H54 (cell line): Measurements from ENCODE around the gene TMUB2.
"Not testable (repeated sequence)": the region's sequence is repeated elsewhere in the genome, so short reads cannot be mapped to it uniquely, and the experiment has no call there.

ENCODE experiments used
- DNase-seq: peaks from one replicate; pipeline ENCODE4 v3.0.0; 2011; ENCODE audit warnings: low spot score, mixed read lengths; ENCODE audit not compliant: insufficient read length
- FAIRE-seq: peaks from 3 replicates; lab custom pipeline; 2011; peaks lifted over from hg19 to GRCh38; lab: Jason Lieb, UNC
- POLR2A ChIP-seq: IDR thresholded peaks from 2 replicates; pipeline ENCODE4 v1.6.1; 2011; ENCODE audit warnings: low read depth, mild to moderate bottlenecking, low read length

TMUB2 gene

DNA sequence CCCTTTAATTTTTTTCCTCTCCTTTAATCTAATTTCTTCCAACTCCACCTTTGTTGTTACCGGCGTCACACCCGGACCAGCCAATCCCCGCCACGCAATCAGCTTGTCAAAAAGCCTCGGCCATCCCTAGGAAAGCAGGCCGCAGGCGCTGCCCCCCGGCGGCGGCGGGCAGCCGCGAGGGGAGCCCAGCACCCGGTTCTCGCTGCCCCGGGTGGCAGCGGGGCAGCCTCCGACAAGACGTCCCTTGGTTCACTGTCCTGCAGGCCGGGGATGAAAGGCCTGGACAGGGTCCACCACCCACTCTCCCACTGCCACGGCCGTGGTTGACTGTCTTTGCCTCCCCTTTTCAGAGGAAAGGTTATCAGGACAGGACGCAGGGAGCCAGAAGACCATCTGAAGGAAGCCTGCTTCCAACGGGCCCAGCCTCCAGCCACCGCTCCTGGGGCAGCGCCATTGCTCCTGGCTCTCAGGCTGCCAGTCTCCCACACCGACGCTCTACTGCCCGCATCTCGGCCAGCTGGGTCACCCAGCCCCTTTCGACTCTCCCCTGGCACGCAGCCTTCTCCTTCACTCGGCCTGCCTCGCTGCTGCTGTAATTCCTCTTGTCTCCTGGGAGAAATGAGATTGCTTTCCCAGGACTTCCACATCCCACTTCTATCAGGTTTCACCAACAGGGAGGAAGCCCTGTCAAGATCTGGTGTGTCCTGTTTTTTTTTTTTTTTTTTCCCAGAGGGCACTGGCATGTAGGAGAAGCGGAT lies 35.5 kb downstream of the TMUB2 start:
- no peak for TF ChIP-seq POLR2A
- FAIRE-seq, result no peak
- DNase-seq, result peak; percentile 65

- FAIRE-seq (peak; percentile 87), DNase-seq (peak; percentile 80)
- peak; percentile 5; the same call in 1 of the 2 replicates for TF ChIP-seq POLR2A
Measured at GRCh38 chr17:44223541-44224071, 36.8 kb downstream of the TMUB2 start.

- FAIRE-seq, result no peak
Measured at GRCh38 chr17:44229090-44229489, 42.3 kb downstream of the TMUB2 start.

DNA sequence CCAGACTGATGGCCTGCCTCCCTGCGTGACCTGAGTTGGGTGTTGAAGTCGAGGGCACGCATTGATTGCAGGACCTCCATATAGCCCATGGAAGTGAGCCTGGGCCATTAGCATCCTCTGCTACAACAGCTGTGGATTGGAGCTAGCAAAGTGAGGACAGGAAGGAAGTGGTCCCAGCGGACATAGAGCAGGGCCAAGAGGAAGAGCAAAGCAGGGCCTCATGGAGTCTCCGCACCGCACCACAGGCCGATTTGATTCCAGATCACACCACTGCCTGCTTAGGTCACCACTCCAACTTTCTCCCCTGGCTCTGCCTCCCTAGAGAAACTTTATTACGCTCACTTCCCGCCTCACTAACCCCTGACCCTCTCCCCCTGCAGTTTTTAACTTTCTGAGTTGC lies 43.4 kb downstream of the TMUB2 start:
- DNase-seq (no peak), FAIRE-seq (no peak)
- TF ChIP-seq POLR2A, result no peak

More at GRCh38 chr17:44229090-44229489, 42.3 kb downstream of the TMUB2 start:
- TF ChIP-seq POLR2A, result no peak
- DNase-seq, result no peak

GRCh38 chr17:44232061-44232460 lies 45.3 kb downstream of the TMUB2 start:
- DNase-seq (no peak), FAIRE-seq (no peak)
- no peak for TF ChIP-seq POLR2A

GRCh38 chr17:44233582-44233981 lies 46.8 kb downstream of the TMUB2 start:
- DNase-seq (no peak), FAIRE-seq (no peak)
- no peak for TF ChIP-seq POLR2A

- FAIRE-seq, result peak; percentile 70
- TF ChIP-seq POLR2A, result no peak
- peak; percentile 91 for DNase-seq
Measured at GRCh38 chr17:44235583-44235936, 48.8 kb downstream of the TMUB2 start.

DNA sequence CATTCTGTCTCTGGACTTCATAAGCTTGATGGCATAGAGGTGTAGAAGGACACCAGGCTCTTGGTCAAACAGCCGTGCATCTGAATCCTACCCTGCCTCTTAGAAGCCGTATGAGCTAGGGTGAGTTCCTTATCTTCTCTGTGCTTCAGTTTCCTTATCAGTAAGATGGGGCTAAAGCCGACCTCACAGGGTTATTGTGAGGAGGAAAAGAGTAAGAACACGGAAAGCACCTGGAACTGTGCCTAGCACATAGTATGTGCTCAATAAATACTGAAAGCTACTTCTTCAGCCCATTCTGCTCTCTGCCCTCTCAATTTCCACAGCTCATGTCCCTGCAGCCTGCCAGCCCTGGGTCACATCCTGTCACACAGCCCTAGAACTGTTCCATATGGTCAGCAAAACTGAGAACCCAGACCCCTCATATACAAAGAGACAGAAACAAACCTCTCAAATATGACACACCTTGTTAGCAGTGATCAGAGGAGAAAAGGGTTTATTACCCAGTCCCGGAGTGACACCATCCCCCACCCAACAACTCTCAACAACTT lies 49.7 kb downstream of the TMUB2 start:
- no peak for TF ChIP-seq POLR2A
- FAIRE-seq (no peak), DNase-seq (no peak)

DNA sequence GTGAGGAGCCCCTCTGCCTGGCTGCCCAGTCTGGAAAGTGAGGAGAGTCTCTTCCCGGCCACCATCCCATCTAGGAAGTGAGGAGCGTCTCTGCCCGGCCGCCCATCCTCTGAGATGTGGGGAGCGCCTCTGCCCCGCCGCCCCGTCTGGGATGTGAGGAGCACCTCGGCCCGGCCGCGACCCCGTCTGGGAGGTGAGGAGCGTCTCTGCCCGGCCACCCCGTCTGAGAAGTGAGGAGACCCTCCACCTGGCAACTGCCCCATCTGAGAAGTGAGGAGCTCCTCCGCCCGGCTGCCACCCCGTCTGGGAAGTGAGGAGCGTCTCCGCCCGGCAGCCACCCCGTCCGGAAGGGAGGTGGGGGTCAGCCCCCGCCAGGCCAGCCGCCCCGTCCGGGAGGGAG lies 51.1 kb downstream of the TMUB2 start:
- not testable (repeated sequence) for FAIRE-seq, DNase-seq

GRCh38 chr17:44241106-44241624 lies 54.4 kb downstream of the TMUB2 start:
- TF ChIP-seq POLR2A, result no peak
- DNase-seq, result no peak
- no peak for FAIRE-seq
